Ascending aorta (tissue), 2 donors: ENCODE measurements around the gene LYPD5. TPM values are rescaled to one million over a fixed set of nuclear protein-coding genes. Genes with fewer than 3 reads are reported as not detected.

Source experiments
- DNase-seq, 2 donors: peaks; one replicate each; pipeline ENCODE4 v3.0.0-alpha.2; 2019; ENCODE audit warnings: low spot score in 2 of 2
- H3K27ac ChIP-seq, 2 donors: fragments of 200-600 bp; sonication (generic); one replicate each; pipeline ENCODE4 v1.5.1; 2016 to 2017; ENCODE audit warnings: mild to moderate bottlenecking in 1 of 2
- H3K27me3 ChIP-seq: fragments of 200-600 bp; sonication (generic); one replicate; pipeline ENCODE4 v1.5.1; 2017
- H3K36me3 ChIP-seq, 2 donors: fragments of 200-600 bp; sonication (generic); one replicate each; pipeline ENCODE4 v1.5.1; 2016
- H3K4me1 ChIP-seq, 2 donors: fragments of 200-600 bp; sonication (generic); one replicate each; pipeline ENCODE4 v1.5.1; 2016 to 2017; ENCODE audit warnings: mild to moderate bottlenecking in 1 of 2
- H3K4me3 ChIP-seq, 2 donors: fragments of 200-600 bp; sonication (generic); one replicate each; pipeline ENCODE4 v1.5.1; 2016 to 2017; ENCODE audit warnings: mild to moderate bottlenecking in 1 of 2
- H3K9me3 ChIP-seq, 2 donors: fragments of 200-600 bp; sonication (generic); one replicate each; pipeline ENCODE4 v1.5.1; 2016
- CTCF ChIP-seq, 3 experiments: fragments of 200-600 bp in 2 of 3; fragments of 450-650 bp in 1 of 3; sonication (generic) in 2 of 3; IDR thresholded peaks; one replicate each; pipeline ENCODE4 v1.5.1; 2016 to 2019; ENCODE audit warnings: antibody characterized with exemption in 3 of 3, mild to moderate bottlenecking in 1 of 3, moderate library complexity in 1 of 3
- intact Hi-C: fragments of 100-400 bp; cut with DNase I; formaldehyde crosslinking; loops from one replicate; pipeline ENCODE4 v1.15.1; 2023
- total RNA-seq: library from RNA; depleted of rRNA; stranded (reverse); fragments of >200 nt; gene quantifications from one replicate; pipeline ENCODE4 v1.1.0, GENCODE V29; 2016

The LYPD5 gene
- total RNA-seq, 1 donor from 2014 or later, result not detected

GRCh38 chr19:43789029-43789428 is 13.2 kb downstream of the LYPD5 start:
- H3K9me3 ChIP-seq, result no peaks in the 10 kb centered on the region
- intact Hi-C loops, result no loop called here

GRCh38 chr19:43786665-43787064 is 15.6 kb downstream of the LYPD5 start:
- no peaks in the 10 kb centered on the region for H3K27me3 ChIP-seq
- DNase-seq, result no peak
- intact Hi-C loops, result no loop called here
- peaks cover 0 to 7% of the 10 kb centered on the region in 2 donors for H3K4me1 ChIP-seq
- no peak overlapping the region for H3K4me3 ChIP-seq
- TF ChIP-seq CTCF (IDR thresholded peaks at IDR 0.05), result no peak
- H3K9me3 ChIP-seq, result no peaks in the 10 kb centered on the region
- no peaks in the 10 kb centered on the region for H3K36me3 ChIP-seq
- H3K27ac ChIP-seq, result no peak overlapping the region

More at GRCh38 chr19:43789029-43789428, 13.2 kb downstream of the LYPD5 start:
- no peak for TF ChIP-seq CTCF (IDR thresholded peaks at IDR 0.05)
- H3K4me3 ChIP-seq, result no peak overlapping the region
- H3K27ac ChIP-seq, result no peak overlapping the region
- H3K4me1 ChIP-seq, result peaks cover 0 to 7% of the 10 kb centered on the region in 2 donors
- no peak for DNase-seq
- no peaks in the 10 kb centered on the region for H3K27me3 ChIP-seq
- H3K36me3 ChIP-seq, result no peaks in the 10 kb centered on the region

GRCh38 chr19:43784981-43785808 is 17.1 kb downstream of the LYPD5 start:
- Histone ChIP-seq H3K9me3 (no peaks in the 10 kb centered on the region), H3K4me3 (peak overlapping the region in 1 of 2 donors; percentile 31), H3K4me1 (peaks cover 0 to 7% of the 10 kb centered on the region in 2 donors), H3K36me3 (no peaks in the 10 kb centered on the region), H3K27me3 (no peaks in the 10 kb centered on the region), H3K27ac (no peak overlapping the region)
- TF ChIP-seq CTCF (IDR thresholded peaks at IDR 0.05), result peak; percentile 92 to 97 (median 94)
- DNase-seq, result peak in 1 of 2 donors; percentile 76
- intact Hi-C loops, result loop anchor here (1.0 kb wide), 1 partner anchor 40 kb away; no protein-coding TSS in a partner anchor

- peak in 1 of 2 donors; percentile 79 for DNase-seq
- no peak for TF ChIP-seq CTCF (IDR thresholded peaks at IDR 0.05)
- H3K36me3 ChIP-seq, result no peaks in the 10 kb centered on the region
- no peak overlapping the region for H3K4me3 ChIP-seq
- peaks cover 0 to 7% of the 10 kb centered on the region in 2 donors for H3K4me1 ChIP-seq
- H3K27me3 ChIP-seq, result no peaks in the 10 kb centered on the region
- no peaks in the 10 kb centered on the region for H3K9me3 ChIP-seq
- no peak overlapping the region for H3K27ac ChIP-seq
- intact Hi-C loops, result no loop called here
These were observed 17.8 kb downstream of the LYPD5 start for GRCh38 chr19:43784241-43784980.

- intact Hi-C loops, result no loop called here
- TF ChIP-seq CTCF (IDR thresholded peaks at IDR 0.05), result no peak
These were observed 18.6 kb downstream of the LYPD5 start for GRCh38 chr19:43783636-43784035.

More at GRCh38 chr19:43783636-43784035, 18.6 kb downstream of the LYPD5 start:
- no peak for DNase-seq
- H3K9me3 ChIP-seq, result no peaks in the 10 kb centered on the region
- H3K4me3 ChIP-seq, result no peak overlapping the region
- no peak overlapping the region for H3K27ac ChIP-seq
- peaks cover 0 to 7% of the 10 kb centered on the region in 2 donors for H3K4me1 ChIP-seq
- H3K36me3 ChIP-seq, result no peaks in the 10 kb centered on the region
- no peaks in the 10 kb centered on the region for H3K27me3 ChIP-seq
